Measurements from ENCODE around the gene NF2. TPM values are rescaled to one million over a fixed set of nuclear protein-coding genes. Genes with fewer than 3 reads are reported as not detected.

NF2 gene
- total RNA-seq, 1 experiment from 2014 or later, result 92.4 TPM

GRCh38 chr22:29726512-29727130, 123.2 kb downstream of the NF2 start:
- Mint-ChIP-seq H3K4me3 (ENCODE audit: unreplicated experiment) (no peak overlapping the region), H3K27ac (ENCODE audit: low read depth, unreplicated experiment) (no peak overlapping the region), H3K36me3 (ENCODE audit: insufficient read depth, unreplicated experiment) (peaks cover 7% of the 10 kb centered on the region), H3K4me1 (ENCODE audit: insufficient read depth, unreplicated experiment) (no peaks in the 10 kb centered on the region), H3K9me3 (ENCODE audit: unreplicated experiment) (no peaks in the 10 kb centered on the region), H3K27me3 (ENCODE audit: insufficient read depth, unreplicated experiment) (no peaks in the 10 kb centered on the region)
- ChIA-PET POLR2A (no interaction called here), CTCF (interaction anchor here (0.8 kb wide), 1 partner anchor 325 kb away, joined by 3 read pairs; no protein-coding TSS in a partner anchor)
- TF ChIP-seq CTCF (IDR thresholded peaks at IDR 0.05; ENCODE audit: unreplicated experiment), result no peak
- no peak for DNase-seq (ENCODE audit: unreplicated experiment)
- intact Hi-C loops (cut with micrococcal nuclease), result no loop called here
- BruUV-seq (replicated peaks), result no TSS peak

- peaks cover 7% of the 10 kb centered on the region for H3K36me3 Mint-ChIP-seq (ENCODE audit: insufficient read depth, unreplicated experiment)
- H3K4me3 Mint-ChIP-seq (ENCODE audit: unreplicated experiment), result no peak overlapping the region
- BruUV-seq (replicated peaks), result no TSS peak
- H3K9me3 Mint-ChIP-seq (ENCODE audit: unreplicated experiment), result no peaks in the 10 kb centered on the region
- CTCF ChIA-PET, result no interaction called here
- POLR2A ChIA-PET, result interaction anchor here (0.6 kb wide), 1 partner anchor 310 kb away, joined by 3 read pairs; no protein-coding TSS in a partner anchor
- H3K27ac Mint-ChIP-seq (ENCODE audit: low read depth, unreplicated experiment), result no peak overlapping the region
- peak; percentile 31 for DNase-seq (ENCODE audit: unreplicated experiment)
- H3K4me1 Mint-ChIP-seq (ENCODE audit: insufficient read depth, unreplicated experiment), result no peaks in the 10 kb centered on the region
- peak; percentile 23 for TF ChIP-seq CTCF (IDR thresholded peaks at IDR 0.05; ENCODE audit: unreplicated experiment)
- intact Hi-C loops (cut with micrococcal nuclease), result no loop called here
- no peaks in the 10 kb centered on the region for H3K27me3 Mint-ChIP-seq (ENCODE audit: insufficient read depth, unreplicated experiment)
Measured at GRCh38 chr22:29727131-29727523, 123.7 kb downstream of the NF2 start.

GRCh38 chr22:29729161-29729560, 125.7 kb downstream of the NF2 start:
- CTCF ChIA-PET, result no interaction called here
- Mint-ChIP-seq H3K27ac (ENCODE audit: low read depth, unreplicated experiment) (no peak overlapping the region), H3K27me3 (ENCODE audit: insufficient read depth, unreplicated experiment) (no peaks in the 10 kb centered on the region)

More at GRCh38 chr22:29729161-29729560, 125.7 kb downstream of the NF2 start:
- intact Hi-C loops (cut with micrococcal nuclease), result no loop called here
- TF ChIP-seq CTCF (IDR thresholded peaks at IDR 0.05; ENCODE audit: unreplicated experiment), result no peak
- Mint-ChIP-seq H3K4me3 (ENCODE audit: unreplicated experiment) (no peak overlapping the region), H3K4me1 (ENCODE audit: insufficient read depth, unreplicated experiment) (no peaks in the 10 kb centered on the region), H3K9me3 (ENCODE audit: unreplicated experiment) (no peaks in the 10 kb centered on the region), H3K36me3 (ENCODE audit: insufficient read depth, unreplicated experiment) (peaks cover 7% of the 10 kb centered on the region)
- no TSS peak for BruUV-seq (replicated peaks)
- no peak for DNase-seq (ENCODE audit: unreplicated experiment)
- POLR2A ChIA-PET, result no interaction called here

Data from MCF 10A (cell line).